ENCODE results near the gene ANKRD63.
A peak's percentile ranks its signal among the peaks of the same experiment; 100 is the strongest.

ANKRD63 gene

GRCh38 chr15:40295877-40296560 lies 13.2 kb upstream of the ANKRD63 start:
- WGBS, 2 donors (ENCODE audit: extremely low coverage in 2 of 2, insufficient read length in 2 of 2, insufficient replicate concordance in 1 of 2): no CpG with 5 or more reads among the region's 12 CpGs
- H3K18ac ChIP-seq (ENCODE audit: low read length): peak overlapping the region; percentile 52
- no peak overlapping the region for H3K9ac ChIP-seq (ENCODE audit: low read depth, low read length, poor library complexity)
- H3K4ac ChIP-seq (ENCODE audit: low read length): no peak overlapping the region
- peaks cover 1 to 16% of the 10 kb centered on the region in 2 donors for H3K9me3 ChIP-seq (replicated peaks in 1 of 2; ENCODE audit: control insufficient read depth in 2 of 2, insufficient read depth in 1 of 2, low read depth in 1 of 2, low read length in 2 of 2)
- peaks cover 15 to 33% of the 10 kb centered on the region in 2 donors for H3K4me1 ChIP-seq (ENCODE audit: control insufficient read depth in 2 of 2, insufficient read depth in 1 of 2, low read depth in 1 of 2, low read length in 2 of 2)
- no peak overlapping the region for H3K14ac ChIP-seq (ENCODE audit: low read length)
- no peak overlapping the region for H4K91ac ChIP-seq (ENCODE audit: low read depth, low read length, poor library complexity)
- no peak for DNase-seq (ENCODE audit: low spot score)
- no peaks in the 10 kb centered on the region for H3K79me1 ChIP-seq (ENCODE audit: low read depth, low read length)
- H2BK12ac ChIP-seq (ENCODE audit: low read length): no peak overlapping the region
- H3K23ac ChIP-seq (ENCODE audit: low read depth, low read length, poor library complexity): peak overlapping the region; percentile 47
- H3K27me3 ChIP-seq (ENCODE audit: control insufficient read depth in 3 of 3, insufficient read depth in 3 of 3, low read depth in 1 of 3, low read length in 3 of 3): peaks cover 0 to 14% (median 0%) of the 10 kb centered on the region in 3 experiments
- no peak overlapping the region for H3K4me2 ChIP-seq (ENCODE audit: insufficient read depth, low read length, poor library complexity, severe bottlenecking)
- no peak overlapping the region for H2AFZ ChIP-seq (ENCODE audit: low read length)
- H3K27ac ChIP-seq (replicated peaks; ENCODE audit: low read length): no peak overlapping the region
- H2BK120ac ChIP-seq (ENCODE audit: low read depth, low read length): peak overlapping the region; percentile 38
- no peak overlapping the region for H2BK5ac ChIP-seq (ENCODE audit: low read length)
- H4K8ac ChIP-seq (ENCODE audit: low read depth, low read length): no peak overlapping the region
- peak overlapping the region; percentile 63 for H2BK15ac ChIP-seq (ENCODE audit: low read length)
- no peaks in the 10 kb centered on the region for H3K36me3 ChIP-seq (replicated peaks in 1 of 2; ENCODE audit: control insufficient read depth in 2 of 2, insufficient read depth in 2 of 2, low read length in 2 of 2)
- peak overlapping the region; percentile 32 for H2AK5ac ChIP-seq (ENCODE audit: low read depth, low read length)
- H3K4me3 ChIP-seq (ENCODE audit: low read length in 2 of 2): no peak overlapping the region

DNA sequence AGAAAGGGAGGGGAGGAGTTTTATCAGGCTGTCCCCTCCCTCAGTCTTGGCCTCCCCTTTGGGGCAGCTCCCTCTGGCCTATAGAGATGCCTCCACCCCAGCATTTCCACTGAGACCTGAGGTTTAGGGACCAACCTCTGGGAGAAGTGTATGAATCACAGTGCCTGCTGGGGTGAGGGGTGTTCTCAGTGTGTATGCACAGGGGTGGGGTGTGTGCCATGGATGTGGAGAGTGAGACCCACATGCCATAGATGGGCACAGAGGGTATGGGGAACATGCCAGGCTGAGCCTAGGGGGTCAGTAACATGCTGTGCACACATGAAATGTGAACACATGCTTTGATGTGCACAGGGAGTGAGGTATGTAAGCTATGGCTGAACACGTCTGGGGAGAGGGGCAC lies 12.4 kb upstream of the ANKRD63 start:
- no peaks in the 10 kb centered on the region for H3K79me1 ChIP-seq (ENCODE audit: low read depth, low read length)
- H3K27ac ChIP-seq (replicated peaks; ENCODE audit: low read length): no peak overlapping the region
- H2BK12ac ChIP-seq (ENCODE audit: low read length): no peak overlapping the region
- peaks cover 0 to 19% (median 0%) of the 10 kb centered on the region in 3 experiments for H3K27me3 ChIP-seq (ENCODE audit: control insufficient read depth in 3 of 3, insufficient read depth in 3 of 3, low read depth in 1 of 3, low read length in 3 of 3)
- H4K8ac ChIP-seq (ENCODE audit: low read depth, low read length): no peak overlapping the region
- WGBS, 2 donors (ENCODE audit: extremely low coverage in 2 of 2, insufficient read length in 2 of 2, insufficient replicate concordance in 1 of 2): no CpG with 5 or more reads among the region's 1 CpG
- H2BK5ac ChIP-seq (ENCODE audit: low read length): no peak overlapping the region
- peak overlapping the region; percentile 46 for H3K18ac ChIP-seq (ENCODE audit: low read length)
- no peak overlapping the region for H3K4me2 ChIP-seq (ENCODE audit: insufficient read depth, low read length, poor library complexity, severe bottlenecking)
- H3K4ac ChIP-seq (ENCODE audit: low read length): no peak overlapping the region
- peaks cover 1 to 14% of the 10 kb centered on the region in 2 donors for H3K9me3 ChIP-seq (replicated peaks in 1 of 2; ENCODE audit: control insufficient read depth in 2 of 2, insufficient read depth in 1 of 2, low read depth in 1 of 2, low read length in 2 of 2)
- H4K91ac ChIP-seq (ENCODE audit: low read depth, low read length, poor library complexity): no peak overlapping the region
- peak overlapping the region; percentile 0 for H3K23ac ChIP-seq (ENCODE audit: low read depth, low read length, poor library complexity)
- no peak overlapping the region for H3K4me3 ChIP-seq (ENCODE audit: low read length in 2 of 2)
- H3K9ac ChIP-seq (ENCODE audit: low read depth, low read length, poor library complexity): no peak overlapping the region
- no peaks in the 10 kb centered on the region for H3K36me3 ChIP-seq (replicated peaks in 1 of 2; ENCODE audit: control insufficient read depth in 2 of 2, insufficient read depth in 2 of 2, low read length in 2 of 2)
- DNase-seq (ENCODE audit: low spot score): no peak
- H2AFZ ChIP-seq (ENCODE audit: low read length): no peak overlapping the region
- H3K4me1 ChIP-seq (ENCODE audit: control insufficient read depth in 2 of 2, insufficient read depth in 1 of 2, low read depth in 1 of 2, low read length in 2 of 2): peaks cover 19 to 38% of the 10 kb centered on the region in 2 donors
- no peak overlapping the region for H3K14ac ChIP-seq (ENCODE audit: low read length)
- H2BK120ac ChIP-seq (ENCODE audit: low read depth, low read length): peak overlapping the region; percentile 38
- H2AK5ac ChIP-seq (ENCODE audit: low read depth, low read length): peak overlapping the region; percentile 47
- H2BK15ac ChIP-seq (ENCODE audit: low read length): peak overlapping the region; percentile 63

DNA sequence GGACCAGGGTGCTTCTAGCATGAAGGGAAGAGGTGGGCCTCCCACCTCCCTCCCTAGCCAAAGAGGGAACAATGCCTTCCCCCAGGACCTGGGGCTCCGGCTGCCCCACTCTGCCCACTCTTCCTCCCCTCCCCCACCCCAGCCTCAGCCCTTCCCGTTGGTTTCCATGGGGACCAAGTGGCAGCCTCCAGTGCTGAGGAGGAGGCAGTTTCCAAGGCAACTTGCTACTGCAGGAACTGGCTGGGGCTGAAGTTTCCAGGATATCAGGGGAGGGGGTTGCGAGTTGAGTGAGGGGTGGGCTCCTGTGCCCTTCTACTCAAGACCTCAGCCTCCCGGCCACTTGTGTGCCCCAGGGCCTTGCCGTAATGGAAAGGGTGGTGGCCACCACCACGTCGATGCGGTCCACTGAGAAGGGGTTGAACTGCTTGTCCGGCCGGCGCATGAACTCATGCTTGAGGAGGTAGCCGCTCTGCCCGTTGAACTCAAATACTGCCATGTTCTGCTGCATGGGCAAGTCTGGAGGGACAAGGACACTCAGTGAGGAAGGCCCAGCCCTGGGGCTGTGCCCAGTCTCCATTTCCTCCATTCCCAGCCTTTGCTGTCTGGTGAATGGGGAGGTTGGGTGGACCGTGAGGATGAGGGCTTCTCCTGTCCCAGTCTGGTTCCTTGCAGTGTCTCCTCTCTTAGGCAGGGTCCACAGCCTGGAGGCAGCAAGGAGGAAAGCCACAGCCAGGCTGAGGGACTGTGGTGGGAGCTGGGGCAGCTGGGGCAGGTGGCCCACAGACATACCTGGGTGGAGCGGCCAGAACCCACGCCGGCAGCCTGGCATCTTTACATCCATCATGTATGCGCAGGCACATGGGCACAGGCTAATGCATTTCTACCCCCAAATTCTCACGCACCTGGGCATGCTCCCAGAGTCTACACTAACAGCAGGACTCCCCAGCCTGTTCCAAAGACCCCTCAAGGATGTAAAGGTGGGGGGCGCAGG lies 11.3 kb upstream of the ANKRD63 start:
- Histone ChIP-seq H3K9ac (ENCODE audit: low read depth, low read length, poor library complexity) (no peak overlapping the region), H3K23ac (ENCODE audit: low read depth, low read length, poor library complexity) (peak overlapping the region; percentile 13), H4K91ac (ENCODE audit: low read depth, low read length, poor library complexity) (peak overlapping the region; percentile 42), H3K4me3 (ENCODE audit: low read length in 2 of 2) (no peak overlapping the region), H2BK120ac (ENCODE audit: low read depth, low read length) (peak overlapping the region; percentile 81), H3K79me1 (ENCODE audit: low read depth, low read length) (no peaks in the 10 kb centered on the region), H4K8ac (ENCODE audit: low read depth, low read length) (no peak overlapping the region), H3K4me2 (ENCODE audit: insufficient read depth, low read length, poor library complexity, severe bottlenecking) (no peak overlapping the region), H3K27ac (replicated peaks; ENCODE audit: low read length) (no peak overlapping the region), H3K18ac (ENCODE audit: low read length) (peak overlapping the region; percentile 74), H2BK5ac (ENCODE audit: low read length) (peak overlapping the region; percentile 29), H3K27me3 (ENCODE audit: control insufficient read depth in 3 of 3, insufficient read depth in 3 of 3, low read depth in 1 of 3, low read length in 3 of 3) (peaks cover 0 to 23% (median 0%) of the 10 kb centered on the region in 3 experiments), H3K14ac (ENCODE audit: low read length) (no peak overlapping the region), H3K36me3 (replicated peaks in 1 of 2; ENCODE audit: control insufficient read depth in 2 of 2, insufficient read depth in 2 of 2, low read length in 2 of 2) (no peaks in the 10 kb centered on the region), H2AK5ac (ENCODE audit: low read depth, low read length) (peak overlapping the region; percentile 47), H2BK12ac (ENCODE audit: low read length) (peak overlapping the region; percentile 68), H3K9me3 (replicated peaks in 1 of 2; ENCODE audit: control insufficient read depth in 2 of 2, insufficient read depth in 1 of 2, low read depth in 1 of 2, low read length in 2 of 2) (peaks cover 1 to 7% of the 10 kb centered on the region in 2 donors), H3K4me1 (ENCODE audit: control insufficient read depth in 2 of 2, insufficient read depth in 1 of 2, low read depth in 1 of 2, low read length in 2 of 2) (peaks cover 19 to 38% of the 10 kb centered on the region in 2 donors), H2BK15ac (ENCODE audit: low read length) (peak overlapping the region; percentile 15), H3K4ac (ENCODE audit: low read length) (no peak overlapping the region), H2AFZ (ENCODE audit: low read length) (peak overlapping the region; percentile 67)
- no CpG with 5 or more reads among the region's 20 CpGs for WGBS, 2 donors (ENCODE audit: extremely low coverage in 2 of 2, insufficient read length in 2 of 2, insufficient replicate concordance in 1 of 2)
- no peak for DNase-seq (ENCODE audit: low spot score)

DNA sequence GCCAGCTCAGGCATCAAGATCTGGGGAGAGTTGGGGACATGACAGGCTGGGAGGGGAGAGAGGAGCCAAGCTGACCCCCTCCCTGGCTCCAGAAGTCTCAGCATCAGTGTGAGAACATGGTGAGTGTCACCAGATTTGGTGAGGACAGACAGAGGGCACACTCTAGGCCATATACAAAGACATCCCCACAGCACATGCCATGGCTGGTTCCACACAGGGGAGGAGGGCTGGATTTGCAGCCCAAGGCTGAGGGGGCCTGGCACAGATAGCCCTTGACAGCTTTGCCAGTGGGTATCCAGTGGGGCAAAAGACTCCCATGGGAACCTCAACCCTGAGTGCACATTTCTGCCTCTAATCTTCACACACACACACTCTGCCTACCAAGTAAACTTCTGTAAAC lies 10.1 kb upstream of the ANKRD63 start:
- no peak overlapping the region for H3K4me2 ChIP-seq (ENCODE audit: insufficient read depth, low read length, poor library complexity, severe bottlenecking)

More for the DNA sequence above, 10.1 kb upstream of the ANKRD63 start:
- Histone ChIP-seq H3K4me3 (ENCODE audit: low read length in 2 of 2) (no peak overlapping the region), H3K9ac (ENCODE audit: low read depth, low read length, poor library complexity) (no peak overlapping the region), H2AK5ac (ENCODE audit: low read depth, low read length) (no peak overlapping the region), H4K8ac (ENCODE audit: low read depth, low read length) (no peak overlapping the region), H3K36me3 (replicated peaks in 1 of 2; ENCODE audit: control insufficient read depth in 2 of 2, insufficient read depth in 2 of 2, low read length in 2 of 2) (no peaks in the 10 kb centered on the region), H2BK15ac (ENCODE audit: low read length) (no peak overlapping the region), H3K4me1 (ENCODE audit: control insufficient read depth in 2 of 2, insufficient read depth in 1 of 2, low read depth in 1 of 2, low read length in 2 of 2) (peaks cover 19 to 38% of the 10 kb centered on the region in 2 donors), H3K23ac (ENCODE audit: low read depth, low read length, poor library complexity) (no peak overlapping the region), H4K91ac (ENCODE audit: low read depth, low read length, poor library complexity) (no peak overlapping the region), H3K79me1 (ENCODE audit: low read depth, low read length) (no peaks in the 10 kb centered on the region), H3K4ac (ENCODE audit: low read length) (no peak overlapping the region), H3K18ac (ENCODE audit: low read length) (no peak overlapping the region), H2BK120ac (ENCODE audit: low read depth, low read length) (no peak overlapping the region), H2AFZ (ENCODE audit: low read length) (peak overlapping the region; percentile 67), H2BK5ac (ENCODE audit: low read length) (no peak overlapping the region), H3K9me3 (replicated peaks in 1 of 2; ENCODE audit: control insufficient read depth in 2 of 2, insufficient read depth in 1 of 2, low read depth in 1 of 2, low read length in 2 of 2) (peaks cover 0 to 1% of the 10 kb centered on the region in 2 donors), H3K27ac (replicated peaks; ENCODE audit: low read length) (no peak overlapping the region), H3K27me3 (ENCODE audit: control insufficient read depth in 3 of 3, insufficient read depth in 3 of 3, low read depth in 1 of 3, low read length in 3 of 3) (peaks cover 0 to 23% (median 0%) of the 10 kb centered on the region in 3 experiments), H2BK12ac (ENCODE audit: low read length) (no peak overlapping the region), H3K14ac (ENCODE audit: low read length) (no peak overlapping the region)
- DNase-seq (ENCODE audit: low spot score): no peak
